Lower leg skin (tissue), 3 donors: ENCODE results near the gene SSTR1.

Source experiments
- POLR2A ChIP-seq, 2 donors: fragments of 450-650 bp; IDR thresholded peaks; one replicate each; pipeline ENCODE4 v1.6.1; 2016 to 2017; ENCODE audit warnings: antibody characterized with exemption in 2 of 2, mild to moderate bottlenecking in 1 of 2, moderate library complexity in 1 of 2
- TF ChIP-seq, protein P1 (sequence below), 3 donors: fragments of 450-650 bp; IDR thresholded peaks; one replicate each; pipeline ENCODE4 v1.5.1; 2016; ENCODE audit warnings: antibody characterized with exemption in 3 of 3, mild to moderate bottlenecking in 3 of 3, moderate library complexity in 2 of 3

DNA sequence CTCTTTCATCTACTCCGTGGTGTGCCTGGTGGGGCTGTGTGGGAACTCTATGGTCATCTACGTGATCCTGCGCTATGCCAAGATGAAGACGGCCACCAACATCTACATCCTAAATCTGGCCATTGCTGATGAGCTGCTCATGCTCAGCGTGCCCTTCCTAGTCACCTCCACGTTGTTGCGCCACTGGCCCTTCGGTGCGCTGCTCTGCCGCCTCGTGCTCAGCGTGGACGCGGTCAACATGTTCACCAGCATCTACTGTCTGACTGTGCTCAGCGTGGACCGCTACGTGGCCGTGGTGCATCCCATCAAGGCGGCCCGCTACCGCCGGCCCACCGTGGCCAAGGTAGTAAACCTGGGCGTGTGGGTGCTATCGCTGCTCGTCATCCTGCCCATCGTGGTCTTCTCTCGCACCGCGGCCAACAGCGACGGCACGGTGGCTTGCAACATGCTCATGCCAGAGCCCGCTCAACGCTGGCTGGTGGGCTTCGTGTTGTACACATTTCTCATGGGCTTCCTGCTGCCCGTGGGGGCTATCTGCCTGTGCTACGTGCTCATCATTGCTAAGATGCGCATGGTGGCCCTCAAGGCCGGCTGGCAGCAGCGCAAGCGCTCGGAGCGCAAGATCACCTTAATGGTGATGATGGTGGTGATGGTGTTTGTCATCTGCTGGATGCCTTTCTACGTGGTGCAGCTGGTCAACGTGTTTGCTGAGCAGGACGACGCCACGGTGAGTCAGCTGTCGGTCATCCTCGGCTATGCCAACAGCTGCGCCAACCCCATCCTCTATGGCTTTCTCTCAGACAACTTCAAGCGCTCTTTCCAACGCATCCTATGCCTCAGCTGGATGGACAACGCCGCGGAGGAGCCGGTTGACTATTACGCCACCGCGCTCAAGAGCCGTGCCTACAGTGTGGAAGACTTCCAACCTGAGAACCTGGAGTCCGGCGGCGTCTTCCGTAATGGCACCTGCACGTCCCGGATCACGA, 2.2 kb downstream of the SSTR1 start:
- TF ChIP-seq, protein P1, sequence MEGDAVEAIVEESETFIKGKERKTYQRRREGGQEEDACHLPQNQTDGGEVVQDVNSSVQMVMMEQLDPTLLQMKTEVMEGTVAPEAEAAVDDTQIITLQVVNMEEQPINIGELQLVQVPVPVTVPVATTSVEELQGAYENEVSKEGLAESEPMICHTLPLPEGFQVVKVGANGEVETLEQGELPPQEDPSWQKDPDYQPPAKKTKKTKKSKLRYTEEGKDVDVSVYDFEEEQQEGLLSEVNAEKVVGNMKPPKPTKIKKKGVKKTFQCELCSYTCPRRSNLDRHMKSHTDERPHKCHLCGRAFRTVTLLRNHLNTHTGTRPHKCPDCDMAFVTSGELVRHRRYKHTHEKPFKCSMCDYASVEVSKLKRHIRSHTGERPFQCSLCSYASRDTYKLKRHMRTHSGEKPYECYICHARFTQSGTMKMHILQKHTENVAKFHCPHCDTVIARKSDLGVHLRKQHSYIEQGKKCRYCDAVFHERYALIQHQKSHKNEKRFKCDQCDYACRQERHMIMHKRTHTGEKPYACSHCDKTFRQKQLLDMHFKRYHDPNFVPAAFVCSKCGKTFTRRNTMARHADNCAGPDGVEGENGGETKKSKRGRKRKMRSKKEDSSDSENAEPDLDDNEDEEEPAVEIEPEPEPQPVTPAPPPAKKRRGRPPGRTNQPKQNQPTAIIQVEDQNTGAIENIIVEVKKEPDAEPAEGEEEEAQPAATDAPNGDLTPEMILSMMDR (IDR thresholded peaks at IDR 0.05), result no peak
- TF ChIP-seq POLR2A (IDR thresholded peaks at IDR 0.05), result no peak
